ENCODE measurements around the gene ZMIZ1. TPM values are rescaled to one million over a fixed set of nuclear protein-coding genes. Genes with fewer than 3 reads are reported as not detected.

ZMIZ1 gene
- total RNA-seq, 1 donor, result 23.3 TPM

- H3K4me3 ChIP-seq (ENCODE audit: low read depth, low read length), result no peak overlapping the region
- TF ChIP-seq, protein P1, sequence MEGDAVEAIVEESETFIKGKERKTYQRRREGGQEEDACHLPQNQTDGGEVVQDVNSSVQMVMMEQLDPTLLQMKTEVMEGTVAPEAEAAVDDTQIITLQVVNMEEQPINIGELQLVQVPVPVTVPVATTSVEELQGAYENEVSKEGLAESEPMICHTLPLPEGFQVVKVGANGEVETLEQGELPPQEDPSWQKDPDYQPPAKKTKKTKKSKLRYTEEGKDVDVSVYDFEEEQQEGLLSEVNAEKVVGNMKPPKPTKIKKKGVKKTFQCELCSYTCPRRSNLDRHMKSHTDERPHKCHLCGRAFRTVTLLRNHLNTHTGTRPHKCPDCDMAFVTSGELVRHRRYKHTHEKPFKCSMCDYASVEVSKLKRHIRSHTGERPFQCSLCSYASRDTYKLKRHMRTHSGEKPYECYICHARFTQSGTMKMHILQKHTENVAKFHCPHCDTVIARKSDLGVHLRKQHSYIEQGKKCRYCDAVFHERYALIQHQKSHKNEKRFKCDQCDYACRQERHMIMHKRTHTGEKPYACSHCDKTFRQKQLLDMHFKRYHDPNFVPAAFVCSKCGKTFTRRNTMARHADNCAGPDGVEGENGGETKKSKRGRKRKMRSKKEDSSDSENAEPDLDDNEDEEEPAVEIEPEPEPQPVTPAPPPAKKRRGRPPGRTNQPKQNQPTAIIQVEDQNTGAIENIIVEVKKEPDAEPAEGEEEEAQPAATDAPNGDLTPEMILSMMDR (IDR thresholded peaks at IDR 0.05; ENCODE audit: insufficient read depth, low read depth, low read length), result no peak
- peak; percentile 63 for DNase-seq (ENCODE audit: low read depth)
Observed at GRCh38 chr10:79182781-79183467, 114.2 kb downstream of the ZMIZ1 start.

DNA sequence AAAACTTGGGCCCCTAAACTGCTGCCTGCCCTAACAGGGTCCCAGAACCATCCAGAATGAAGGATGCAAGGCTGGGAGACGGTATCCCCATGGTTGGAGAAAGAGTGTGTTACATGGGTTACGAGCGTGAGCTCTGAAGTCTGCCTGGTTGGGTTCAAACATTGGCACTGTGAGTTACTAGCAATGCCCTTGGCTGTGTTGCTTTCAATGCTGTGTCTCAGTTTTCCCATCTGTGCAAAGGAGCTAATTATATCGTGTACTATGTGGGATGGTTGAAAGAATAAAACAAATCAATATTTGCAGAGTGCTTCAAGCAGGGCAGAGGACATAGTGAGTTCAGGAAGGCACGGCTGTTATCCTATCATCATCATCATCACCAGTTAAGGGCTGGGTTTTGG, 114.7 kb downstream of the ZMIZ1 start:
- TF ChIP-seq, protein P1 (IDR thresholded peaks at IDR 0.05; ENCODE audit: insufficient read depth, low read depth, low read length), result no peak
- H3K4me3 ChIP-seq (ENCODE audit: low read depth, low read length), result no peak overlapping the region
- DNase-seq (ENCODE audit: low read depth), result no peak

DNA sequence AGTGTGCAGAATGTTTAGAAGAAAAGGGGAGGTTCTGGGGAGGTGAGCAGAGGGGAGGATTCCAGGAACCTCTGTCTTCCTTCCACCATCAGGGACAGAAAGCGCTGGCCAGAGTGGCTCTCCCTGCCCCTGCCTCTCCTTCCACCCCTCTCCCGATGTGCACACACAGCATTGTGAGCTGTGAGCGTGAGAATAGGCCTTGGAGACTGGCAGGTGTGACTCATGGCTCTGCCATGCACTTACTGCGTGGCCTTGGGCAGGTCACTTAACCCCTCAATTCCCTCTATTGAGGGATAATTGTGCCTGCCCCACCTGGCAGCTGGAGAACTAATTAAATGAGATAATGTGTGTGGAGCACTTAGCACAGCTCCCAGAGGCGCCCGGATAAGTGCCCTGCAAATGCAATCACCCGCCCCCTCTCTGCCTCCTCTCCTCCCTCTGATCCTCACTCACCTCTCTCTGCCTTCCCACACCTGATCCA, 115.4 kb downstream of the ZMIZ1 start:
- H3K4me3 ChIP-seq (ENCODE audit: low read depth, low read length), result no peak overlapping the region
- DNase-seq (ENCODE audit: low read depth), result peak; percentile 67
- TF ChIP-seq, protein P1 (IDR thresholded peaks at IDR 0.05; ENCODE audit: insufficient read depth, low read depth, low read length), result no peak

DNA sequence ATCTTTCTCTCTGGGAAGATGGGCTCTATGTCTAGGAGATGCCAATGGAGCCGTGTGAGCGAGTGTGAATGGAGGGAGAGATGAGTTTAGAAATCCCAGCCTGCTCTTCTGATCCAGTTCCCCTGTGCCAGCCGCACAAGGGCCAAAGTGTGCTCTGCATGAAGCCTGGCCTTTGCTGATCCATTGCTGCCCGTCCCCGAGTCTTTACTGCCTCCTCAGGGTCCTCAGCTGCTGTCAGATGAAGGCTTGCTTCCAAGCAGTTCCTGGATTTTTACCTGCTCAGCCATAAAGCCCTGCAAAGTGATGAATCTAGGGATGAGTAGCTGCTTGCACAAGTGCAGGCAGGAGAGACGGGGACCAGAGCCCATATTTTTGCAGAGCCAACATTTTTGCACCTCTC, 115.9 kb downstream of the ZMIZ1 start:
- no peak overlapping the region for H3K4me3 ChIP-seq (ENCODE audit: low read depth, low read length)
- TF ChIP-seq, protein P1 (IDR thresholded peaks at IDR 0.05; ENCODE audit: insufficient read depth, low read depth, low read length), result no peak

DNA sequence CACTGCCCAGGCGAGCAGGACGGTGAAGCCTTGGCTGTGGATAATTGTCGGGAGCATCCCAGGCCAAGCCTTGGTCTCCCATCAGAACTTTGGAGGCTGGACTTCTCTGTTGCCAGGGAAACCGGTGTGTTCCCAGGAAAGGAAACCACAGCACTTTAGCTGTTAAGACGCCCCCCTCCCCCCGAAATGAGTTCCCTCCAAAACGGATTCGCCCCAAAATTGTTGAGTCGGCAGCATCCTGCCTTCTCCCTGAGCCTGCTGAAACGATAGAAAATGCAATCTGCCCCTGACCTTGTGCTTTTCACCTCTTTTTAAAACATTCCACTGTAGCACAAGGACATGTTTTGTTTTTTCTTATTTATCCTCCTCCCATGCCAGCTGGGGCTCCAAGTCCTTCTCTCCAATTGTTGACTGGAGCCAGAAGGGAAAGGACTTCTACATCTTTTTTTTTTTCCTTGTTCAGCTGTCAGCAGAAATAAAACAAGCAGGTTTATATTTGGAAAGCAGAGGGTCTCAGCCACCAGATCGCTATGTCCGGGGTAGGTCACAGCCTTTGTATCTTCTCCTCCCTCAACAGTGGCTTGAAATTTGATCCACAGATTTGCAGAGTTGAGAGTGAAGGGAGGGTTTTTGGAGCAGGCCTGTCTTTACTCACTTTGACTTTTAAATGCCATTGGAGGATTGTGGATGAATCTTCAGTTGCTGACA, 116.5 kb downstream of the ZMIZ1 start:
- TF ChIP-seq, protein P1 (IDR thresholded peaks at IDR 0.05; ENCODE audit: insufficient read depth, low read depth, low read length), result no peak
- no peak overlapping the region for H3K4me3 ChIP-seq (ENCODE audit: low read depth, low read length)
- DNase-seq (ENCODE audit: low read depth), result peak; percentile 87

More for the DNA sequence above, 115.9 kb downstream of the ZMIZ1 start:
- no peak for DNase-seq (ENCODE audit: low read depth)

- TF ChIP-seq, protein P1 (IDR thresholded peaks at IDR 0.05; ENCODE audit: insufficient read depth, low read depth, low read length), result no peak
- no peak overlapping the region for H3K4me3 ChIP-seq (ENCODE audit: low read depth, low read length)
- no peak for DNase-seq (ENCODE audit: low read depth)
Observed at GRCh38 chr10:79185796-79186374, 117.1 kb downstream of the ZMIZ1 start.
